Measurements from ENCODE around the gene MPZL1. TPM values are rescaled to one million over a fixed set of nuclear protein-coding genes. Genes with fewer than 3 reads are reported as not detected.
A peak's percentile ranks its signal among the peaks of the same experiment; 100 is the strongest.

The MPZL1 gene
- total and polyA plus RNA-seq, 8 donors, result 6.3 to 46.6 (median 19.2) TPM

- peaks cover 0 to 3% (median 0%) of the 10 kb centered on the region in 3 donors for H3K4me1 ChIP-seq
- WGBS, 2 donors, result 48 to 57% methylated on average over 14 of the region's 14 CpGs
- DNase-seq, result peak in 5 of 6 donors; percentile 49 to 78 (median 59)
- no peaks in the 10 kb centered on the region for H3K9me3 ChIP-seq
- FAIRE-seq, result no peak
- peak overlapping the region in 3 of 4 donors; percentile 41 to 59 (median 46) for H3K27ac ChIP-seq
- no peak for TF ChIP-seq CTCF (IDR thresholded peaks at IDR 0.05)
- intact Hi-C loops (cut with DNase I), result no loop called here
- peak; percentile 81 to 95 (median 88) for ATAC-seq
- no peaks in the 10 kb centered on the region for H3K36me3 ChIP-seq
- no peaks in the 10 kb centered on the region for H3K27me3 ChIP-seq
- no peak overlapping the region for H3K4me3 ChIP-seq
Measured at GRCh38 chr1:167697667-167698141, 24.1 kb upstream of the MPZL1 start.

GRCh38 chr1:167698313-167698712, 23.5 kb upstream of the MPZL1 start:
- intact Hi-C loops (cut with DNase I), result no loop called here
- Histone ChIP-seq H3K4me1 (peaks cover 0 to 3% (median 0%) of the 10 kb centered on the region in 3 donors), H3K9me3 (no peaks in the 10 kb centered on the region), H3K36me3 (no peaks in the 10 kb centered on the region), H3K27ac (peak overlapping the region in 1 of 4 donors; percentile 28), H3K27me3 (no peaks in the 10 kb centered on the region), H3K4me3 (no peak overlapping the region)
- no peak for FAIRE-seq
- 78 to 80% methylated on average over 4 of the region's 4 CpGs for WGBS, 2 donors
- ATAC-seq, result peak in 1 of 4 donors; percentile 9
- TF ChIP-seq CTCF (IDR thresholded peaks at IDR 0.05), result no peak
- no peak for DNase-seq

DNA sequence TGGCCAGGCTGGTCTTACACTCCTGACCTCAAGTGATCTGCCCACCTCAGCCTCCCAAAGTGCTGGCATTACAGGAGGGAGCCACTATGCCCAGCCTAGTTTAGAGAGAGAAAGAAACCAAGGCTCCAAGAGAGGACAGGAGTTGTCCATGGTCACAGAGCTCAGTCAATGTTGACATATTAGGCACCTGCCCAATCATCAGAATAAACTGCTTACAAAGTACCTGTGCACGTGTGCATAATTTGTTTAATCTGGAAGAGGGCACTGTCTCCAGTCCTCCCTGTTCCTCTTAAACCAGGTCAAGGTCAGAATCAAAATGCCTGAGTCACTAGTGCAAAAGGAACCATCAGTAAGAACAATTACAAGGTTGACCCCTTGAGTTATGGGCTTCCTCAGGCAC, 20.3 kb upstream of the MPZL1 start:
- ATAC-seq (no peak), DNase-seq (no peak), FAIRE-seq (no peak)
- Histone ChIP-seq H3K36me3 (no peaks in the 10 kb centered on the region), H3K27ac (no peak overlapping the region), H3K27me3 (no peaks in the 10 kb centered on the region), H3K9me3 (no peaks in the 10 kb centered on the region), H3K4me1 (peaks cover 0 to 3% (median 0%) of the 10 kb centered on the region in 3 donors), H3K4me3 (no peak overlapping the region)
- 9 to 16% methylated on average over 1 of the region's 1 CpG for WGBS, 2 donors
- no peak for TF ChIP-seq CTCF (IDR thresholded peaks at IDR 0.05)
- intact Hi-C loops (cut with DNase I), result no loop called here

DNA sequence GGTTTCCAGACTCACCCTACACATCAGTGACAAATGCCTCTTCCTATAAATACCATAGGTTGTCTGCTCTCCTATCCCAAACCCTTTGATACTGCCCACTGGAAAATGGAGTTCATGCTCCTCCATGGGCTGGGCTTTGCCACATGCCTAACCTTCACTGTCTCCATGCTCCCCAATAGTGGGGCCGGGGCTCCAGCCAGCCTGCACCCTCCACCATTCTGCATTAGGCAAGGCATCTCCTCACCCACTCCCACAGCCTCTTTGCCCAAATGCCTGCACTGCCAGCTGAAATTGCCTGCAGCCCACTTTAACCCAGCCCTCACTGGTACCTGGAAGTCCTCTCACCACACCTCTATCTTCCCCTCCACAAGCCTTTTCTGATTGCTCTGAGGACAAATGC, 18.2 kb upstream of the MPZL1 start:
- FAIRE-seq (no peak), ATAC-seq (no peak), DNase-seq (no peak)
- Histone ChIP-seq H3K27ac (no peak overlapping the region), H3K9me3 (no peaks in the 10 kb centered on the region), H3K36me3 (no peaks in the 10 kb centered on the region), H3K4me1 (no peaks in the 10 kb centered on the region), H3K27me3 (no peaks in the 10 kb centered on the region), H3K4me3 (no peak overlapping the region)
- intact Hi-C loops (cut with DNase I), result no loop called here
- no peak for TF ChIP-seq CTCF (IDR thresholded peaks at IDR 0.05)
- 90 to 94% methylated on average over 1 of the region's 1 CpG for WGBS, 2 donors

DNA sequence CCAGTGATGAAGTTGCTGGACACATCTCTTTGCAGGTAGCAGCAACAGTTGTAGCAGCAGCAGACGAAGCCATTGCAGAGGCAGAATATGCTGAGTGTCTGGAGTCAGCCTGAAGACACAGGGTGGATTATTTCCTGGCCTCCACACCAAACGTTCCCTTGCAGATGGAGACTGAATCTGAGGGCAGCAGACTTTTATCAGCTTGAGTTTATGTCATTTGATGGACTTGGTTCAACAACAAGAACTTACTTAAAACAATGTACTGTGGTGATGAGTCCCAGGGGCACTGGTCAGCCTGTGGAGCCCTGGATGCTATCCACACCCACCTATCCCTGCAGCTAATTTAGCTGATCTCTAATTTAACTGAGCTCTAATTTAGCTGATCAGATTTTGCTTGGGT, 17.1 kb upstream of the MPZL1 start:
- no peak overlapping the region for H3K27ac ChIP-seq
- no peaks in the 10 kb centered on the region for H3K4me1 ChIP-seq
- no peak for TF ChIP-seq CTCF (IDR thresholded peaks at IDR 0.05)
- intact Hi-C loops (cut with DNase I), result no loop called here
- no peak for DNase-seq
- no peak overlapping the region for H3K4me3 ChIP-seq
- ATAC-seq, result no peak
- 37 to 46% methylated on average over 2 of the region's 2 CpGs for WGBS, 2 donors
- H3K9me3 ChIP-seq, result no peaks in the 10 kb centered on the region
- FAIRE-seq, result no peak
- H3K36me3 ChIP-seq, result no peaks in the 10 kb centered on the region
- no peaks in the 10 kb centered on the region for H3K27me3 ChIP-seq

Measured in pancreas (tissue), 10 donors.